ENCODE data around the gene CLTB.

CLTB gene

GRCh38 chr5:176400382-176401156 is 15.8 kb downstream of the CLTB start:
- no peak for DNase-seq

- no peak for DNase-seq
Observed at GRCh38 chr5:176397736-176398420, 18.5 kb downstream of the CLTB start.

GRCh38 chr5:176396330-176396729 is 20.0 kb downstream of the CLTB start:
- DNase-seq, result no peak

GRCh38 chr5:176394881-176395675 is 21.3 kb downstream of the CLTB start:
- DNase-seq, result no peak

DNA sequence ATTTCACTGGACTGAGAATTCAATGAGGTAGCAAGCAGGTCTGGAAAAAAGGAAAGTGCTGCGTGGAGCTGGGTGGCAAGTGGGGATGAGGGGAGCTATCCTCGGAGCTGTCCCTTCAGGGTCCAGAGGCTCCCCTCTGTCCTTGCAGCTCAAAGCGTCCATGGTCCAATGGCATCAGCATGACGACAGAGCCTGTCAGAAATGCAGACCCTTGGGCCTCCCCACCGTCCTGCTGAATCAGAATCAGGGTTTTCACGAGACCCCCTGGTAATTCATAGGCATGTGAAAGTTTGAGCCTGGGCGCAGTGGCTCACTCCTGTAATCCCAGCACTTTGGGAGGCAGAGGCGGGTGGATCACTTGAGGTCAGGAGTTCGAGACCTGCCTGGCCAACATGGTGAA is 22.2 kb downstream of the CLTB start:
- DNase-seq, result no peak

- no peak for DNase-seq
Observed at GRCh38 chr5:176392526-176392925, 23.8 kb downstream of the CLTB start.

- DNase-seq, result peak; percentile 57
Observed at GRCh38 chr5:176391999-176392398, 24.3 kb downstream of the CLTB start.

DNA sequence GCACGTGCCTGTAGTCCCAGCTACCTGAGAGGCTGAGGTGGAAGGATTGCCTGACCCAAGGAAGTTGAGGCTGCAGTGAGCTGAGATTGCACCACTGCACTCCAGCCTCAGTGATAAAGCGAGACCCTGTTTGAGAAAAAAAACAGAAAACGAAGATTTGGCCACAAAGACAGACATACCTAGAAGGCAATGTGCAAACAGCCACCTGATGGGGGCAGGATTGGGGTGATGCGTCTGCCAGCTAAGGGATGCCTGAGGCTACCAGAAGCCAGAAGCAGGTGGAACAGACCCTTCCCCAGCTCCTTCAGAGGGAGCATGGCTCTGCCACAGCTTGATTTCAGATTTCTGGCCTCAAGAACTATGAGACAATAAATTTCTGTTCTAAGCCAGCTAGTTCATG is 24.9 kb downstream of the CLTB start:
- DNase-seq, result no peak

DNA sequence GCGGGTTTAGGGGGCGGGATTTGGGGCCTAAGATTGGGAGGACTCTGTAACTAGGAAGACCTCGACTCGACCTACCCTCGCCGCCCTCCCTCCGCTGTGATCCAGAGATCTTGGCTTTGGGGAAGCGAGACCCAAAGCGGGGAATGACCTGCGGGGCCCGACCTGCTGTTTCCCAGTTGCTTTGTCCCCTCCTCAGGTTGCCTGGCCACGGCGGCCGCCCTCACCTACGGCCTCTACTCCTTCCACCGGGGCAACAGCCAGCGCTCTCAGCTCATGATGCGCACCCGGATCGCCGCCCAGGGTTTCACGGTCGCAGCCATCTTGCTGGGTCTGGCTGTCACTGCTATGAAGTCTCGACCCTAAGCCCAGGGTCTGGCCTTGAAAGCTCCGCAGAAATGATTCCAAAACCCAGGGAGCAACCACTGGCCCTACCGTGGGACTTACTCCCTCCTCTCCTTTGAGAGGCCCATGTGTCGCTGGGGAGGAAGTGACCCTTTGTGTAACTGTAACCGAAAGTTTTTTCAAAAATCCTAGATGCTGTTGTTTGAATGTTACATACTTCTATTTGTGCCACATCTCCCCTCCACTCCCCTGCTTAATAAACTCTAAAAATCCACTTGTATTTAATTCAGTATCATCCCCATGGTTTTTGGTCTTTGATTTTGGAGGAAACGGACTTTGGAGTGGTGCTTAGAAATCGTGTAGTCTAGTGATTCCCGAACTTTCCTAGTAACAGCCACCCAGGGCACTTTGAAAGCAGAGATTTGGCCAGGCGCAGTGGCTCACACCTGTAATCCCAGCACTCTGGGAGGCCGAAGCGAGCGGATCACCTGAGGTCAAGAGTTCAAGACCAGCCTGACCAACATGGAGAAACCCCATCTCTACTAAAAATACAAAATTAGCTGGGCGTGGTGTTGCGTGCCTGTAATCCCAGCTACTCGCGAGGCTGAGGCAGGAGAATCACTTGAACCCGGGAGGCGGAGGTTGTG is 26.9 kb downstream of the CLTB start:
- DNase-seq, result peak; percentile 48

GRCh38 chr5:176388444-176389134 is 27.8 kb downstream of the CLTB start, which contains the start of the genes HIGD2A and NOP16:
Gene HIGD2A (plus strand): TSS chr5:176388751. CDS start chr5:176388820, 69 bp downstream.
Gene NOP16 (minus strand): TSS chr5:176388598. CDS start chr5:176388539, 59 bp downstream.
- DNase-seq, result peak; percentile 99

- peak; percentile 9 for DNase-seq
Observed at GRCh38 chr5:176388003-176388443, 28.3 kb downstream of the CLTB start.

DNA sequence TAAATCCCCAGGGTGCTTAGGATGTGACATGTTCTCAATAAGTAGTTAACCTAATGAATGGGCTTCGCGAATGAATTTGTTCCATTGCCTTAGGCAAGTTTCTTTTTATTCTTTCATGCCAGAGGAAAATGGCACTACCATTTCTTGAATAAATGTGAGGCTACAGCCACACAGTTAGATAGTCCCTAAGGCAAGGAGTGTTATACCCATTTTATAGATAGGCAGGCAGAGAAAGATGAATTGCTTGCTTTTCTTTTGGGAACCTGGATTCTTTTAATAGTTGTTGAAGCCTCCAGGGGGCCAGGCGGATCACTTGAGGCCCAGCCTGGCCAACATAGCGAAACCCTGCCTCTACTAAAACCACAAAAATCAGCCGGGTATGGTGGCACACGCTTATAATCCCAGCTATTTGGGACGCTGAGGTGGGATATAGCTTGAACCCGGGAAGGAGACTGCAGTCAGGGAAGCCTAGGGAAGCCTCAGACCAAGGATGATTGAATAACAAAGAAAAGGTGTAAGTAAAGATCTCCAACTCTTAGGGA is 28.9 kb downstream of the CLTB start:
- DNase-seq, result no peak

- no peak for DNase-seq
Observed at GRCh38 chr5:176386491-176386890, 29.8 kb downstream of the CLTB start.

DNA sequence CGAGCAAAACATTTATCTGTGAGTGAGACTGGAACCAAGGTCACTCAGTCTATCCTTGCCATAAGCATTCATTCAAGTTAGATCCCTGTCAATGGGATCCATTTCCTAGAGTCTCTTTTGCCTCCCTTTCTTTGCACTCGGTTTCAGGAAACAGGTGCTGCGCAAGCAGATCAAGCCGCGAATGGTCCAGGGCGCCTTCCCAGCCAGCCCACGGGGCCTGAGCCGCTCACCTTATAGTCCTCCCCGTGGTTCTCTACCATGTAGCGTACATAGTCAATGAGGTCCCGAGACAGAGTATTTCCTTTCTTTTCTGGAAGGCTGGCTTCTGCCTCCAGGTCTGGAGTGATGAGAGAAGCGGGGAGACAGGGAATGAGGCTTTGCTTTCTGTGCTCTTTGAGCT is 31.3 kb downstream of the CLTB start:
- no peak for DNase-seq

GRCh38 chr5:176384366-176384930 is 31.9 kb downstream of the CLTB start:
- DNase-seq, result no peak

- DNase-seq, result no peak
Observed at GRCh38 chr5:176383961-176384360, 32.4 kb downstream of the CLTB start.

DNA sequence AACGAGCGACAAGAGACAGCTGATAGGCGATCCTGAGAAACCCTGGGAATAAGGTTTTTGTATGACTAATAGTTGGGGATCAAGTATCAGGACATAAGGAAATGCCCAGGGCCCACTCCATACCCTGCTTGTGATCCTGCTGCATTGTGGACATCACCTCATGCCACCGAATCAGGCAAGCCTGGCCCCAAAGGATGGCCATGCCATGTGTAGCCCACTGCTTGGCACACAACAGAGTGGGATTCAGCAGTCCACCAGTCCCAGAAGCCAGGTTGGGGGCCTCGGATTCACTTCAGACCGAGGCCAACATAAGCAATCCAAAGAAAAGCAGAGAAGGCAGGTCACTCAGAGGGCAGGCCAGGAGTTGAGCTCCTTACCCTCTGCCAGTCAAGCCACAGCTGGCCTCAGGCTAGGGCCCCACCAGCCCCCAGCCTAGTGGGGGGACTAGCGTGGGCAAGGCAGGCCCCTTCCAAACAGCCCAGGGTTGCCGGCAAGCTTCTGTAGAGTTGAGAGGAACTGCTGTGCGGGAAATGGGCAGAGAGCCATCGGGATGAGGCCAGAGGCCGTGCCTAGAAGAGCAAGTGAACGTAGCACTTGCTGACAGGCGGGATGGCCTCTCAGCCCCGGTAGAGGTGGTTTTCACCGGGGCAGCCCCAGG is 33.0 kb downstream of the CLTB start:
- DNase-seq, result no peak

- DNase-seq, result no peak
Observed at GRCh38 chr5:176382721-176383120, 33.6 kb downstream of the CLTB start.

DNA sequence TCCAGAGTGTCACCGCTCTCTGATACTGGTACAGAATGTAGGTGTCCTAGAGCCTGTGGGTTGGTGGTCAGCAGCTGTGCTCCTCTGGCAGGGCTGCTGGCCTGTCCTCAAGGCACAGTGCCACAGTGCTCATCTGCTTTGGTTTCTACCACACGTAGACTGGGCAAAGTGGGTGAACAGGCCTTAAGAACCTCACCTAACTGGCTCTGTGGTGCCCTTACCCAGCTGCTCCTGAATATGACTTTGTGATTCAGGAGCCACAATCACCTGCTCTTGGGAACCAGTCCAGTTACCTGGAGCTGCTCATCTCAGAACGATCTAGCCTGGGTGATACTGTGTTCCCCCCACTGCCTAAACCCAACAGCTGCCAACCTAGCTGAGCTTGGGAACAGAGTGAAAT is 34.4 kb downstream of the CLTB start:
- no peak for DNase-seq

DNA sequence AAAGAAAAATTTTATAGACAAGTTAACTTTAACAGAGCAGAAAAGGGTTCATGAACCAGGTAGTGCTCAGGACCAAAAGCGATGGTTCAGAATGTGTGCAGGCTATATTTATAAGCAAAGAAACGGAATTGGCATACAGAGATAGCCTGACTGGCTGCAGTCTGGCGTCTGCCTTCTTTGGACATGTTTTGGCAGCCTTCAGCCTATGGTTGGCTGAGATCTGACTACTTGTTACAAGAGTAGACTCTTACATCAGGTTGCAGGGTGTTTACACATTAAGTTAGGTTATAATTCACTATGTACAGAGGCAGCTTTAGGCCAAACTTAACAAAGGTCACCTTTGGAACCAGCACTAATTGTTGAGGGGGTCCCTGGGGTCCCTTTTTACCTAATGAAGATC is 34.9 kb downstream of the CLTB start:
- DNase-seq, result no peak
